ENCODE measurements around the gene TRIM33. TPM values are rescaled to one million over a fixed set of nuclear protein-coding genes. Genes with fewer than 3 reads are reported as not detected.
"Not testable (repeated sequence)": the region's sequence is repeated elsewhere in the genome, so short reads cannot be mapped to it uniquely, and the experiment has no call there.

The TRIM33 gene
- total RNA-seq, 2 experiments from 2014 or later, result 31.5 to 32.8 TPM

- no peak for DNase-seq
- H3K36me3 Mint-ChIP-seq, result peaks cover 37% of the 10 kb centered on the region
- peaks cover 16% of the 10 kb centered on the region for H3K9me3 Mint-ChIP-seq
- H3K27ac Mint-ChIP-seq, result no peak overlapping the region
- no peak overlapping the region for H3K4me3 Mint-ChIP-seq
- H3K4me1 Mint-ChIP-seq, result peaks cover 26% of the 10 kb centered on the region
- no peaks in the 10 kb centered on the region for H3K27me3 Mint-ChIP-seq
Measured at GRCh38 chr1:114496089-114496488, 14.9 kb downstream of the TRIM33 start.

DNA sequence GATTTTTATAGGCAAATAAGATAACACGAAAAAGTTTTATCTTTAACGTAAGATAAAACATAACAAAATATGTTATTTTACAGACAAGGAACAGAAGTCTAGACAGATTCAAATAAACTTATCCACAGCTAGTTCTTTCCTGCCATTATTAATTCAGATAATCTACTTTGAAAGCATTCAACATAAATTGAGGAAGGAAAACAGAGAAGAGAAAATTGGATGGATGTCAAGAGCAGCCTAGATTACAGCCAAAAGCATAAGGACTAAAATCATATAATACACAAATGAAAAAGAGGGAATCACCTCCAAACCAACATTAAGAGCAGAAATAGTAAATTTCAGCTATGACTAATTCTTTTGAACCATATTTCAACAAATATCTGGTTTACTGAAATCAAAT lies 15.5 kb downstream of the TRIM33 start:
- Mint-ChIP-seq H3K4me1 (peaks cover 30% of the 10 kb centered on the region), H3K9me3 (peaks cover 16% of the 10 kb centered on the region), H3K4me3 (no peak overlapping the region), H3K36me3 (peaks cover 40% of the 10 kb centered on the region), H3K27me3 (no peaks in the 10 kb centered on the region), H3K27ac (no peak overlapping the region)
- no peak for DNase-seq

- H3K9me3 Mint-ChIP-seq, result peaks cover 18% of the 10 kb centered on the region
- no peaks in the 10 kb centered on the region for H3K27me3 Mint-ChIP-seq
- H3K4me1 Mint-ChIP-seq, result peaks cover 38% of the 10 kb centered on the region
- peaks cover 48% of the 10 kb centered on the region for H3K36me3 Mint-ChIP-seq
- no peak for DNase-seq
- no peak overlapping the region for H3K4me3 Mint-ChIP-seq
- no peak overlapping the region for H3K27ac Mint-ChIP-seq
Measured at GRCh38 chr1:114492978-114493377, 18.0 kb downstream of the TRIM33 start.

DNA sequence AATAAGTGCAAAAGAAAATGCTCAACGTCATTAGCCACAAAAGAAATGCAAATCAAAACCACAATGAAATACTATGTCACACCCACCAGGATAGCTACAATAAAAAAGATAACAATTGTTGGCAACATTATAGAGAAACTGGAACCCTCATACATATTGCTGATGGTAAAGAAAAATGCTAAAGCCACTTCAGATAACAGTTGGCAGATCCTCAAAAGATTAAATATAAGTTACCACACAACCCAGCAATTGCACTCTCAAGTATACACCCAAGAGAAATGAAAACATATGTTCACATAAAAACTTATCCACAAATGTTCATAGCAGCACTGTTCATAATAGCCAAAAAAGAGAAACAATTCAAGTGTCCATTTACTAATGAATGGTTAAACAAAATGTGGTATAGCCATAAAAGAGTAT lies 20.7 kb downstream of the TRIM33 start:
- Mint-ChIP-seq H3K4me1 (peaks cover 41% of the 10 kb centered on the region), H3K36me3 (peaks cover 56% of the 10 kb centered on the region), H3K4me3 (no peak overlapping the region), H3K9me3 (peaks cover 23% of the 10 kb centered on the region), H3K27ac (no peak overlapping the region), H3K27me3 (no peaks in the 10 kb centered on the region)
- DNase-seq, result no peak

- H3K36me3 Mint-ChIP-seq, result peaks cover 50% of the 10 kb centered on the region
- no peak for DNase-seq
- H3K9me3 Mint-ChIP-seq, result peaks cover 19% of the 10 kb centered on the region
- H3K27ac Mint-ChIP-seq, result no peak overlapping the region
- H3K4me3 Mint-ChIP-seq, result no peak overlapping the region
- no peaks in the 10 kb centered on the region for H3K27me3 Mint-ChIP-seq
- peaks cover 41% of the 10 kb centered on the region for H3K4me1 Mint-ChIP-seq
Measured at GRCh38 chr1:114488739-114489138, 22.3 kb downstream of the TRIM33 start.

GRCh38 chr1:114485286-114485685 lies 25.7 kb downstream of the TRIM33 start:
- Mint-ChIP-seq H3K36me3 (peaks cover 53% of the 10 kb centered on the region), H3K27ac (no peak overlapping the region), H3K4me1 (peaks cover 42% of the 10 kb centered on the region), H3K27me3 (no peaks in the 10 kb centered on the region), H3K4me3 (no peak overlapping the region), H3K9me3 (peaks cover 22% of the 10 kb centered on the region)
- no peak for DNase-seq

- peak overlapping the region; percentile 82 for H3K27ac Mint-ChIP-seq
- H3K4me1 Mint-ChIP-seq, result peaks cover 28% of the 10 kb centered on the region
- no peak for DNase-seq
- H3K4me3 Mint-ChIP-seq, result peak overlapping the region; percentile 16
- peaks cover 27% of the 10 kb centered on the region for H3K9me3 Mint-ChIP-seq
- no peaks in the 10 kb centered on the region for H3K27me3 Mint-ChIP-seq
- peaks cover 53% of the 10 kb centered on the region for H3K36me3 Mint-ChIP-seq
Measured at GRCh38 chr1:114482585-114482984, 28.4 kb downstream of the TRIM33 start.

DNA sequence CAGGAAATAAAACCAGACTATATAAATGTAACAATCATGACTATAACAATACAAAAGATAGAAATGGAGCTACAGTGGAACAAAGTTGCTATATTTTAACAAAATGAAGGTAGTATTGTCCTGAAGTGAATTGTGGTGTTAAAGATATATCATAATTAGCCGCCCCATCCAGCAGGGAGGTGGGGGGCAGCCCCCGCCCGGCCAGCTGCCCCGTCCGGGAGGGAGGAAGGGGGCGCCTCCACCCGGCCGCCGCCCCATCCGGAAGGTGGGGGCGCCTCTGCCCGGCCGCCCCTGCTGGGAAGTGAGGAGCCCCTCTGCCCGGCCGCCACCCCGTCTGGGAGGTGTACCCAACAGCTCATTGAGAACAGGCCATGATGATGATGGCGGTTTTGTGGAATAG lies 31.4 kb downstream of the TRIM33 start:
- H3K27ac Mint-ChIP-seq, H3K4me3 Mint-ChIP-seq, DNase-seq, H3K27me3 Mint-ChIP-seq: not testable (repeated sequence)
- peaks cover 43% of the 10 kb centered on the region for H3K36me3 Mint-ChIP-seq
- H3K9me3 Mint-ChIP-seq, result peaks cover 25% of the 10 kb centered on the region
- H3K4me1 Mint-ChIP-seq, result peaks cover 39% of the 10 kb centered on the region

DNA sequence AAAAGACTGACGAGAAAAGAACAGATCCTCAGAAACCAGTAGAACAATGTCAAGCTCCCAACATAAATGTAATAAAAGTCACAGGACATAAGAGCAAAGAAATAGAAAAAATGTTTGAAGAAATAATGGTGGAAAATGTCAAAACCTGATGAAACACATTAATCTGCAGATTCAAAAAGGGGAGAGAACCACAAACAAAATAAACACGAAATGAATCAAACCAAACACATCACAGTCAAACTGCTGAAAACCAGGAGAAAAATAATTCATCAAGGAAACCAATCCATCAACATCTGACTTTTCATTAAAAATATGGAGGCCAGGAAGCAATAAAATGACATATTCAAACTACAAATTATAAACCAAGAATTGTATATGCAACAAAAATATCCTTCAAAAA lies 31.9 kb downstream of the TRIM33 start:
- Mint-ChIP-seq H3K4me1 (peaks cover 39% of the 10 kb centered on the region), H3K36me3 (peaks cover 43% of the 10 kb centered on the region), H3K9me3 (peaks cover 25% of the 10 kb centered on the region), H3K27ac (no peak overlapping the region), H3K4me3 (no peak overlapping the region), H3K27me3 (no peaks in the 10 kb centered on the region)
- DNase-seq, result no peak

DNA sequence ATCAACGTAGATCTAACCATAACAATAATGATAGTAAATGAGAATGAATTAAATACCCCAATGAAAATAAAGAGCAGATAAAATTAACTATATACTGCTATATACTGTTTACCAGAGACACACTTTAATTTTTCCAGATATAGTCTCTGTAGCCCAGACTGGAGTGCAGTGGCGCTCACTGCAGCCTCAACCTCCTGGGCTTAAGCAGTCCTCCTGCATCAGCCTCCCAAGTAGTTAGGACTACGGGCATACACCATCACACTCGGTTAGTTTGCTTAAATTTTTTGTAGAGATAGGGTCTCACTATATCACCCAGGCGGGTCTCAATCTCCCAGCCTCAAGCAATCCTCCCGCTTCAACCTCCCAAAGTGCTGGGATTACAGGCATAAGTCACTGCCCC lies 37.2 kb downstream of the TRIM33 start:
- Mint-ChIP-seq H3K36me3 (peaks cover 30% of the 10 kb centered on the region), H3K9me3 (peaks cover 9% of the 10 kb centered on the region), H3K4me1 (peaks cover 46% of the 10 kb centered on the region), H3K4me3 (no peak overlapping the region), H3K27me3 (no peaks in the 10 kb centered on the region), H3K27ac (no peak overlapping the region)
- no peak for DNase-seq

DNA sequence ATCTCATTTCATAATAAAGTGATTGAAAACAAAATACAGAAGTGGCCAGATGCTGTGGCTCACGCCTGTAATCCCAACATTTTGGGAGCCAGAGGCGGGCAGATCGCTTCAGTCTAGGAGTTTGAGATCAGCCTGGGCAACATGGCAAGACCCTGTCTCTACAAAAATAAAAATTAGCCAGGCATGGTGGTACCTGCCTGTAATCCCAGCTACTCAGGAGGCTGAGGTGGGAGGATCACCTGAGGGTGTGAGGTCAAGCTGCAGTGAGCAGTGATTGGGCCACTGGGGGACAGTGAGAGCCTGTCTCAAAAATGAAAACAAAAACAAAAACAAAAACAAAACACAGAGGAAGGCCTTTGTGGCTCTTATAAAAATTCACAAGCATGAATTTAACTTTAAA lies 38.6 kb downstream of the TRIM33 start:
- DNase-seq, result no peak
- peaks cover 29% of the 10 kb centered on the region for H3K36me3 Mint-ChIP-seq
- H3K27me3 Mint-ChIP-seq, result no peaks in the 10 kb centered on the region
- peaks cover 9% of the 10 kb centered on the region for H3K9me3 Mint-ChIP-seq
- peaks cover 52% of the 10 kb centered on the region for H3K4me1 Mint-ChIP-seq
- no peak overlapping the region for H3K27ac Mint-ChIP-seq
- no peak overlapping the region for H3K4me3 Mint-ChIP-seq

DNA sequence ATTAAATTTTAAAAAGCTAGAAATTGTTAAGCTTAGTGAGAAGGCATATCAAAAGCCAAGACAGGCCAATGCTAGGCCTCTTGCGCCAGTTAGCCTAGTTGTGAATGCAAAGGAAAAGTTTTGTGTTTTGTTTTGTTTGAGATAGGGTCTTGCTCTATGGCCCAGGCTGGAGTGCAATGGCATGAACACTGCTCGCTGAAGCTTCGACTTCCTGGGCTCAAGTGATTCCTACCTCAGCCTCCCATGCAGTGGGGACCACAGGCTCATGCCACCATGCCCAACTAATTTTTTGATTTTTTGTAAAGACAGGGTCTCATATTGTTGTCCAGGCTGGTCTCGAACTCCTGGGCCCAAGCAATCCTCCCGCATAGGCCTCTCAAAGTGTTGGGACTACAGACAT lies 40.3 kb downstream of the TRIM33 start:
- Mint-ChIP-seq H3K27me3 (no peaks in the 10 kb centered on the region), H3K9me3 (peaks cover 9% of the 10 kb centered on the region), H3K36me3 (peaks cover 38% of the 10 kb centered on the region), H3K4me3 (no peak overlapping the region), H3K27ac (no peak overlapping the region), H3K4me1 (peaks cover 50% of the 10 kb centered on the region)
- no peak for DNase-seq

GRCh38 chr1:114468710-114469468 lies 42.1 kb downstream of the TRIM33 start:
- Mint-ChIP-seq H3K27me3 (no peaks in the 10 kb centered on the region), H3K36me3 (peaks cover 33% of the 10 kb centered on the region), H3K4me1 (peaks cover 45% of the 10 kb centered on the region), H3K27ac (peak overlapping the region; percentile 66), H3K9me3 (peaks cover 5% of the 10 kb centered on the region), H3K4me3 (no peak overlapping the region)
- no peak for DNase-seq

DNA sequence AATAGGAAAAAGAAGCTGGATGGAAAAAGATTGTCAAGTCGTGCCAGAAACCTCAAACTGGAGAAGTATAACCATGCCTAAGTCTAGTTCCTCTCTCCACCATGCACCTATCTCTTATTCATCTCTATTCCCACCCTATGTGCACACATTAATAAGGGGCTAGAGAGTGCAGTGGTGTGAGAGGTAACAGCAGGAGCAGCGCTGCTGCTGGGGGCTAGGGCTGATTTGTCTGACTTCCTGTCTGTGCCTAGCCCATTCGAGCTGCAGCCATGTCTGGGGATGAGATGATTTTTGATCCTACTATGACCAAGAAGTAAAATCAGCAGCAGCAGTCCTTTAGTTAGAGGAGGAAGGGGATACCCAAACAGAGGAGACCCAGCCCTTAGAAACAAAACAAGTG lies 43.0 kb downstream of the TRIM33 start:
- Mint-ChIP-seq H3K4me3 (peak overlapping the region; percentile 22), H3K4me1 (peaks cover 43% of the 10 kb centered on the region)

DNA sequence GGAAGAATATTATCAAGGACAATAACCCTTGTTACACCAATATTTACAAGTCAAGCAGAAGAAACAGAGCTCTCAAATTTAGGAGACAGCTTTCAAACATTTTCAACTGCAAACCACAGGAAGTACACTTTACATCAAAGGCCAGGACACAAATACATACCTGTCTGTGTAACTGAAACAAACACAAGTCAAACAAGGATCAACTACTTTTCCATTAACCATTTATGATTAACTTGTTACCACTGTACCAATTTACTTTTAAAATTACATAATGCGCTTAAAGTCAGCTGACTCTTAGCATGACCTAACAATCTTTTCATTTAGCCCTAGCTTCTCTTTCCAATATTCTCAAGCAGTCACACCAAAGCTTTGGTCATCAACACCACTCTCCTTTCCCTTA lies 43.5 kb downstream of the TRIM33 start:
- H3K4me3 Mint-ChIP-seq, result no peak overlapping the region
- peaks cover 25% of the 10 kb centered on the region for H3K36me3 Mint-ChIP-seq
- H3K27me3 Mint-ChIP-seq, result no peaks in the 10 kb centered on the region
- DNase-seq, result no peak
- peaks cover 43% of the 10 kb centered on the region for H3K4me1 Mint-ChIP-seq
- H3K9me3 Mint-ChIP-seq, result no peaks in the 10 kb centered on the region
- no peak overlapping the region for H3K27ac Mint-ChIP-seq

More for the DNA sequence above, 43.0 kb downstream of the TRIM33 start:
- Mint-ChIP-seq H3K9me3 (no peaks in the 10 kb centered on the region), H3K27me3 (no peaks in the 10 kb centered on the region), H3K36me3 (peaks cover 28% of the 10 kb centered on the region), H3K27ac (peak overlapping the region; percentile 66)
- DNase-seq, result no peak

GRCh38 chr1:114466334-114467014 lies 44.5 kb downstream of the TRIM33 start:
- no peaks in the 10 kb centered on the region for H3K9me3 Mint-ChIP-seq
- H3K36me3 Mint-ChIP-seq, result peaks cover 27% of the 10 kb centered on the region
- H3K27me3 Mint-ChIP-seq, result no peaks in the 10 kb centered on the region
- H3K27ac Mint-ChIP-seq, result peak overlapping the region; percentile 39
- peaks cover 42% of the 10 kb centered on the region for H3K4me1 Mint-ChIP-seq
- H3K4me3 Mint-ChIP-seq, result no peak overlapping the region
- DNase-seq, result no peak
